GM21825 (cell line): ENCODE results near the gene GNB5.
"Not testable (repeated sequence)": the region's sequence is repeated elsewhere in the genome, so short reads cannot be mapped to it uniquely, and the experiment has no call there.

Experiments used
- ATAC-seq: cut with Tn5 transposase; IDR thresholded peaks from one replicate; pipeline ENCODE4 v1.9.1; 2021; ENCODE audit warnings: mild to moderate bottlenecking, moderate library complexity; ENCODE audit not compliant: unreplicated experiment

The GNB5 gene

GRCh38 chr15:52171807-52172206 lies 19.4 kb downstream of the GNB5 start:
- no peak for ATAC-seq

- no peak for ATAC-seq
Observed at GRCh38 chr15:52171386-52171785, 19.8 kb downstream of the GNB5 start.

- ATAC-seq: not testable (repeated sequence)
Observed at GRCh38 chr15:52170199-52170598, 21.0 kb downstream of the GNB5 start.

- not testable (repeated sequence) for ATAC-seq
Observed at GRCh38 chr15:52165494-52166131, 25.6 kb downstream of the GNB5 start.

- ATAC-seq: no peak
Observed at GRCh38 chr15:52164631-52165265, 26.4 kb downstream of the GNB5 start.

GRCh38 chr15:52163321-52164190 lies 27.6 kb downstream of the GNB5 start:
- ATAC-seq: no peak

GRCh38 chr15:52162876-52163275 lies 28.3 kb downstream of the GNB5 start:
- ATAC-seq: no peak

GRCh38 chr15:52162260-52162659 lies 28.9 kb downstream of the GNB5 start:
- no peak for ATAC-seq

GRCh38 chr15:52161406-52161966 lies 29.7 kb downstream of the GNB5 start:
- ATAC-seq: no peak

- ATAC-seq: no peak
Observed at GRCh38 chr15:52159645-52160044, 31.5 kb downstream of the GNB5 start.

GRCh38 chr15:52158084-52158765 lies 33.0 kb downstream of the GNB5 start:
- no peak for ATAC-seq

- ATAC-seq: no peak
Observed at GRCh38 chr15:52155878-52156277, 35.3 kb downstream of the GNB5 start.

- no peak for ATAC-seq
Observed at GRCh38 chr15:52154896-52155865, 36.0 kb downstream of the GNB5 start.

GRCh38 chr15:52153900-52154895 lies 37.0 kb downstream of the GNB5 start:
- ATAC-seq: no peak

- ATAC-seq: no peak
Observed at GRCh38 chr15:52151353-52151752, 39.8 kb downstream of the GNB5 start.

GRCh38 chr15:52150871-52151270 lies 40.3 kb downstream of the GNB5 start:
- no peak for ATAC-seq

- no peak for ATAC-seq
Observed at GRCh38 chr15:52150043-52150825, 41.0 kb downstream of the GNB5 start.

- ATAC-seq: no peak
Observed at GRCh38 chr15:52148403-52148802, 42.8 kb downstream of the GNB5 start.
